ENCODE results near the gene PLXNC1. TPM values are rescaled to one million over a fixed set of nuclear protein-coding genes. Genes with fewer than 3 reads are reported as not detected.

Gene PLXNC1
- total and polyA plus RNA-seq, 4 donors: 0.71 to 12.0 (median 3.3) TPM

- H3K4me3 ChIP-seq (ENCODE audit: low read depth in 1 of 3, low read length in 3 of 3): no peak overlapping the region
- 87% methylated on average over 12 of the region's 12 CpGs for WGBS
- no peak for DNase-seq (ENCODE audit: low spot score)
These were observed 39.0 kb downstream of the PLXNC1 start for GRCh38 chr12:94187361-94187760.

GRCh38 chr12:94190623-94191022, 42.2 kb downstream of the PLXNC1 start:
- no peaks in the 10 kb centered on the region for H3K9me3 ChIP-seq (ENCODE audit: control insufficient read depth in 4 of 4, low read length in 3 of 4)
- peaks cover 0 to 4% (median 1%) of the 10 kb centered on the region in 4 donors for H3K4me1 ChIP-seq (ENCODE audit: control insufficient read depth in 4 of 4, insufficient read depth in 4 of 4, low read length in 3 of 4)
- no peak overlapping the region for H3K4me3 ChIP-seq (ENCODE audit: low read depth in 1 of 3, low read length in 3 of 3)
- H3K27ac ChIP-seq (ENCODE audit: low read depth in 1 of 2, low read length in 2 of 2): no peak overlapping the region
- WGBS: 80% methylated on average over 2 of the region's 2 CpGs
- H3K9ac ChIP-seq (ENCODE audit: low read depth in 1 of 2, low read length in 2 of 2): no peak overlapping the region
- H3K36me3 ChIP-seq (ENCODE audit: control insufficient read depth in 4 of 4, insufficient read depth in 3 of 4, low read depth in 1 of 4, low read length in 3 of 4): no peaks in the 10 kb centered on the region
- no peak for DNase-seq (ENCODE audit: low spot score)
- H3K27me3 ChIP-seq (ENCODE audit: control insufficient read depth in 4 of 4, insufficient read depth in 4 of 4, low read length in 3 of 4): no peaks in the 10 kb centered on the region
- TF ChIP-seq ATF3 (IDR thresholded peaks at IDR 0.05): no peak
- no peak for TF ChIP-seq JUND (IDR thresholded peaks at IDR 0.05)
- TF ChIP-seq TAF1 (conservative IDR thresholded peaks at IDR 0.05): no peak
- TF ChIP-seq SP1 (IDR thresholded peaks at IDR 0.05): no peak
- no peak for TF ChIP-seq YY1 (IDR thresholded peaks at IDR 0.05)
- TF ChIP-seq CTCF (IDR thresholded peaks at IDR 0.05; ENCODE audit: low read depth, low read length, missing input control): no peak
- TF ChIP-seq NR2F2 (IDR thresholded peaks at IDR 0.05): no peak
- no peak for TF ChIP-seq GABPA (IDR thresholded peaks at IDR 0.05 in 1 of 2, conservative IDR thresholded peaks at IDR 0.05 in 1 of 2)
- no peak for TF ChIP-seq FOXA2 (IDR thresholded peaks at IDR 0.05)
- no peak for TF ChIP-seq REST (IDR thresholded peaks at IDR 0.05)
- no peak for TF ChIP-seq EGR1 (IDR thresholded peaks at IDR 0.05; ENCODE audit: low read depth in 2 of 2)

More at GRCh38 chr12:94187361-94187760, 39.0 kb downstream of the PLXNC1 start:
- Histone ChIP-seq H3K27ac (ENCODE audit: low read depth in 1 of 2, low read length in 2 of 2) (no peak overlapping the region), H3K36me3 (ENCODE audit: control insufficient read depth in 4 of 4, insufficient read depth in 3 of 4, low read depth in 1 of 4, low read length in 3 of 4) (no peaks in the 10 kb centered on the region), H3K27me3 (ENCODE audit: control insufficient read depth in 4 of 4, insufficient read depth in 4 of 4, low read length in 3 of 4) (no peaks in the 10 kb centered on the region), H3K4me1 (ENCODE audit: control insufficient read depth in 4 of 4, insufficient read depth in 4 of 4, low read length in 3 of 4) (peaks cover 0 to 19% (median 13%) of the 10 kb centered on the region in 4 donors), H3K9ac (ENCODE audit: low read depth in 1 of 2, low read length in 2 of 2) (no peak overlapping the region), H3K9me3 (ENCODE audit: control insufficient read depth in 4 of 4, low read length in 3 of 4) (no peaks in the 10 kb centered on the region)
- no peak for TF ChIP-seq SP1 (IDR thresholded peaks at IDR 0.05)
- TF ChIP-seq JUND (IDR thresholded peaks at IDR 0.05): no peak
- no peak for TF ChIP-seq ATF3 (IDR thresholded peaks at IDR 0.05)
- no peak for TF ChIP-seq MAX (IDR thresholded peaks at IDR 0.05)
- TF ChIP-seq HNF4G (IDR thresholded peaks at IDR 0.05): no peak
- no peak for TF ChIP-seq FOXA2 (IDR thresholded peaks at IDR 0.05)
- TF ChIP-seq ZBTB33 (IDR thresholded peaks at IDR 0.05): no peak
- no peak for TF ChIP-seq RAD21 (IDR thresholded peaks at IDR 0.05)
- TF ChIP-seq EGR1 (IDR thresholded peaks at IDR 0.05; ENCODE audit: low read depth in 2 of 2): no peak
- TF ChIP-seq GABPA (IDR thresholded peaks at IDR 0.05 in 1 of 2, conservative IDR thresholded peaks at IDR 0.05 in 1 of 2): no peak
- TF ChIP-seq CTCF (IDR thresholded peaks at IDR 0.05; ENCODE audit: low read depth, low read length, missing input control): no peak
- no peak for TF ChIP-seq YY1 (IDR thresholded peaks at IDR 0.05)
